NCI-H460 (cell line): ENCODE data around the gene SEMA3A. TPM values are rescaled to one million over a fixed set of nuclear protein-coding genes. Genes with fewer than 3 reads are reported as not detected.
"Not testable (repeated sequence)": the region's sequence is repeated elsewhere in the genome, so short reads cannot be mapped to it uniquely, and the experiment has no call there.

Experiments
- DNase-seq: peaks from one replicate; pipeline ENCODE4 v3.0.0-alpha.2; 2016; ENCODE audit warnings: low read depth; ENCODE audit errors: extremely low read depth
- total RNA-seq: library from RNA; depleted of rRNA; stranded (reverse); fragments of >200 nt; shearing (Covaris generic); gene quantifications from 2 replicates; pipeline ENCODE4 v1.2.3, GENCODE V29; 2014

The SEMA3A gene
- total RNA-seq, 1 experiment from 2014 or later: 73.9 TPM

- no peak for DNase-seq
Measured at GRCh38 chr7:84076219-84076618, 118.4 kb downstream of the SEMA3A start.

- DNase-seq: no peak
Measured at GRCh38 chr7:84073186-84073875, 121.3 kb downstream of the SEMA3A start.

GRCh38 chr7:84070770-84071169 lies 123.8 kb downstream of the SEMA3A start:
- DNase-seq: no peak

- no peak for DNase-seq
Measured at GRCh38 chr7:84069999-84070500, 124.5 kb downstream of the SEMA3A start.

DNA sequence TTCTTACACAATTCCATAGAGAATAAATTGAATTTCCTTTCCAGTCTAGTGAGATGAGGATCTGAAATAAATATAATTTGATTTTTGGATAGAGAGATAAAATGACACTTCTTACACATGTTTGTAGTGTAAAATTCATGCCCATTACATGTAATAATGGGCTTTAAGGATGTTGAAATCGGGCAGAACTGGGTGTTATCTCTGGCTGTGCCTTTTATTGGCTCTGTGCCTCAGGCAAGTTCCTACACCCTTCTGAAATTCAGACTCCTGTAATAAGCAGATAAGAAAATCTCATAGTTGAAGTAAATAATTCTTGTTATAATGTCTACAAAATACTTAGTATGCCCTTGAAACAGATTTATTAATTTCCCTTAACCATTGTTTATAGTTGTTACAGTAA lies 125.6 kb downstream of the SEMA3A start:
- no peak for DNase-seq

DNA sequence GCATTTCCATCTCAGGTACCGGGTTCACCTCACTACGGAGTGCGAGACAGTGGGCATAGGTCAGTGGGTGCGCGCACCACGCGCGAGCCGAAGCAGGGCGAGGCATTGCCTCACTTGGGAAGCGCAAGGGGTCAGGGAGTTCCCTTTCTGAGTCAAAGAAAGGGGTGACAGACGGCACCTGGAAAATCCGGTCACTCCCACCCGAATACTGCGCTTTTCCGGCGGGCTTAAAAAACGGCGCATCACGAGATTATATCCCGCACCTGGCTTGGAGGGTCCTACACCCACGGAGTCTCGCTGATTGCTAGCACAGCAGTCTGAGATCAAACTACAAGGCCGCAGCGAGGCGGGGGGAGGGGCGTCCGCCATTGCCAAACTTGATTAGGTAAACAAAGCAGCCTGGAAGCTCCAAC lies 132.1 kb downstream of the SEMA3A start:
- DNase-seq: not testable (repeated sequence)

GRCh38 chr7:84060760-84061261 lies 133.8 kb downstream of the SEMA3A start:
- DNase-seq: peak; percentile 56

DNA sequence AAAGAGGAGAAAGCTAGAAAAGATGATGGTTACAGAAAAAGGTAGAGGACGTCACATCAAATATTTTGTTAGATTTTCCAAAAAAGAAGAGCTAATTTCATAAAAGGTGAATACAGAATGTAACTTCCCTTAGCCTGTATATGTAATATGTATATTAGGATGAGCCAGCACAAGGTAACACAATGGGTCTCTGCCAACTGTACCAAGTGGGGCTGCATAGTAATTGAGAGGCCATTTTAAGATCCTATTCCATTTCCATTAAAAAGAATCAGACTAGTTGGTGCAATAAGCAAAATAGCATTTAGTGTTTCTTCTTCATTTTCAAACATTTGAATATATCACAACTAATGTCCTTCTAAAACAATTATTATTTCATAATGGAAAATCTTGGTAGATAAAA lies 134.6 kb downstream of the SEMA3A start:
- DNase-seq: no peak

DNA sequence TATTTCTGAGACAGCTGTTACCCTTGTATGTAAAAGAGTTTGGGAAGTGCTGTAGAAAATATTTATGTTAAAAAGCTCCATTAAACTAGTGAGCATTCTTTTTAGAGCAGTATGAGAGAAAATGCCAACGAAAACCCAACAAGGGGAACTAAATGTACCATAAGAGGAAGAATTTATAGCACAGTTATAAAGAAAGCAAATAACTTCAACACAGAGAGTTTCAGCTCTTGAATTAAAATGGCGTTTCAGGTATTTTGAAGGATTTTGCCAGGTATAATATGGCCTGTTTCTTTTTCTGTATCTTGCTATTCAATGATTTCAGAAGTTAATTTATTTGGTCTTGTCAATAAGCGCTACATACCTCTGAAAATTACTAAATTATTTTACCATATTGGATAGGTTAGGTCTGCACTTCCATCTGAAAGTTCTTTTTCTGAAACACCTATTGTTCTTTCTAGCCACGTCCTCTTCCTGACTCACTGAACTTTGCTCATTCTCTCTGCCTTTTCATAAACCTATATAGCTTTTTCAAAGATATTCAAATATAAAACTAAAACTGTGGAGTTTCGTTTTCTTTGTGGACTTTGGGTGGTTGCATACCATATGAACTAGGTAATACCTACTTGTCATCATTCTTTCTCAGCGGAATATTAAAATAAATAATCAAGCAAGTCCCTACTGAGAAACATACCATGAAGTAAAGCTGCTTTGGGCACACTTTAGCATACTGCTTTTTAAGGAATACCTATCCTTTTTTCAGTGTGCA lies 136.1 kb downstream of the SEMA3A start:
- no peak for DNase-seq

DNA sequence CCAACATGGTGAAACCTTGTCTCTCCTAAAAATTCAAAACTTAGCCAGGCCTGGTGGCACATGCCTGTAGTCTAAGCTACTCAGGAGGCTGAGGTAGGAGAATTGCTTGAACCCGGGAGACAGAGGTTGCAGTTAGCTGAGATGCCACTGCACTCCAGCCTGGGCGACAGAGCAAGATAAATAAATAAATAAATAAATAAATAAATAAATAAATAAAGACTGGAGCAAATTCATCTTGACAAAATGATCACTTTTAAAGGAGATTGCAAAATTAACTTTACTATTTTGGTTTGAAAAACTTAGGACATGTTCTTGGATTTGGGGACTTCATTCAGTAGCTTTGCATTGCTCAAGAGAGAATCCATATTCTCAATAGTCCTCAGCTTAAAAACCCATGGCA lies 137.0 kb downstream of the SEMA3A start:
- no peak for DNase-seq

DNA sequence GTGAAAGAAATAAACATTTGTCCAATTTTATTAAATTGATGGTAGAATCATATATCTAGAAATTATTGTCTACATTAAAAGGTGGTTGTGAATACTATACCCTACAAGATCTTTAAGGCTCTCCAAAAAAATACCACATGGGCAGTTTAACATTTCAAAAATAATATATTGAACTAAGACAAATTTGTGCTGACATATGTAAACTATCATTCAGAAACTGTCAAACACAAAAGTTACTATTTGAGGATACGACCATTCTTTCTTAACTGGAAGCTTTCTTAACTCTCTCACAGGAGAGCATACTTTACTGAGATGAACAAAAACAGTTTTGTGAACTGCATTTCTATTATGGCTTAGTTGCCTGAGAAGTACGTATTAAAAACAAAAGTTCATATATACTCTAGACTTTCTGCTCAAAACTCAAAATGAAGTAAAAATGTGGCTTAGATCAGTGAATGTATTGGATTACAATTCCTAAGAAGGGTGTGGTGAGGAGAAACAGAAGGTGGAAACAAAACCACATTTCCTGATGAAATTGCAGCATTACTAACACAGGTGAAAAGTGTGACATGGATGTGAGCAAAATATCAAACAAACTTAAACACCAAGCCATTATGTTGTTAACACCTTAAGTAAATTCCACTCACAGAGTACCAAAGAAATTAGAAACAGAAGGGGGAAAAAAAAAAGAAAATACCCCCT lies 138.5 kb downstream of the SEMA3A start:
- no peak for DNase-seq

- not testable (repeated sequence) for DNase-seq
Measured at GRCh38 chr7:84055199-84055598, 139.4 kb downstream of the SEMA3A start.

DNA sequence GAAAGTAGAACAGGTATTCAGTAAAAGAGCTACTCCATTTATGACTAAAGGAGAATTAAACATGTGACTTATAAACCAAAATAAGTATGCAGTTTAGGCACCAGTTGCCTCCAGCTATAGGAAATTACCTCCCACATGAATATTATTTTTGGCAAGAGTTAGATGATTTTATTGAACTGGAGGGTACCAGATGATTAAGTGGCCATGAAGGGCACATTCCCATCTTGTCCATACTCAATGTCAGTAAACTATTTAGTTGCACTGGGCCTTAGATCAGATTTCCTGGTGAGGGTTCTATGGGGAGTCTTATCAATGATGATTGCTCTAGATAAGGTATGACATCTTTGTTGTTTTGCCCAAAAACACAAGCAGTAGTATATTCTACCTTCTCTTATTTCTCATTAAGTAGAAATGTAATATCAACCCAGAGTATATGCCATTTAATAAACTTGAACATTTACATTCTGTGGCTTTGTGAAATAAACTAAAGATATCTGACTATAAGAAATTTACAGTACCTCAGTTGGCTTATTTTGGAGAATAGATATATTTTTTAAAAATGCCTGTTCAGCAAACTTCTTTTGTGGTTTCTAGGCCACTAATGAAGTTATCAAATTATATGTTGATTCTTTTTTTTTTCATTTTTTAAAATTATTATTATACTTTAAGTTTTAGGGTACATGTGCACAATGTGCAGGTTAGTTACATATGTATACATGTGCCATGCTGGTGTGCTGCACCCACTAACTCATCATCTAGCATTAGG lies 145.3 kb downstream of the SEMA3A start:
- no peak for DNase-seq

DNA sequence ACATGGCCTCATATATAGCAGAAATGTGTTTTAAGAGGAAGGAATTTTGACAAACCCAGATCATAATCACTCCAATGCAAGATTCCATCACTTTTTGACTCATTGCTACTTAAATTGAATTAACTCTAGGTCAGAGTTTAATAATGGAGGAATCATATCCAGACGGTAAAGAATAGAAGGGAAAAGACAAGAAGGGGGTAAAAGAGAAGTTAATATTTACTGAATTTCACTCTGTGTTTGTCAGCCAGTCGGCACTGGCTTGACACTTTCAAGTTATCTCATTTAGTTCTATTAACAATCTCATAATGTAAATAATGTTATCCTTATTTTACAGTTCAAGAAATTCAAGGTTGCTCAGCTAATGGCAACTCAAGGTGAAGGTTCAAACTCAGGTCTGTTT lies 147.5 kb downstream of the SEMA3A start:
- no peak for DNase-seq

DNA sequence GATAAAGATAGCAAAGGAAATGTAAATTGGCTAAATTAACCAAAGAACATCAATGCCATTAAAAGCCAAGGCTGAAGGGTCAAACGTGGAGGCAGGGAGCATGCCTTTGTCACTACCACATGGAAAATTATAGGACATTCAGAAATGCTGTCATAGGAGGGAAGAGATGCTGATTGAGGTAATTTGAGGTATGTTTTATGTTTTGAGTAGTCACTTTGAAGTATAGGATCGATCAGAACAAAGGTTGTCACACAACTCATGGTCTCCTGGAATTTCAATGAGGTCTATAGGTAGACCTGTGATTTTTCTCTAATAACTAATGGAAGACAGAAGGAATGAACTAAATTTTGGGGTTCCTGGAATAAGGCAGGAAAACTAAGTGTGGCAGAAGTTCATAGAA lies 149.8 kb downstream of the SEMA3A start:
- DNase-seq: no peak

GRCh38 chr7:84043661-84044191 lies 150.9 kb downstream of the SEMA3A start:
- DNase-seq: no peak

GRCh38 chr7:84042110-84042539 lies 152.5 kb downstream of the SEMA3A start:
- peak; percentile 52 for DNase-seq

GRCh38 chr7:84041649-84042048 lies 152.9 kb downstream of the SEMA3A start:
- no peak for DNase-seq

- no peak for DNase-seq
Measured at GRCh38 chr7:84040355-84040754, 154.2 kb downstream of the SEMA3A start.

DNA sequence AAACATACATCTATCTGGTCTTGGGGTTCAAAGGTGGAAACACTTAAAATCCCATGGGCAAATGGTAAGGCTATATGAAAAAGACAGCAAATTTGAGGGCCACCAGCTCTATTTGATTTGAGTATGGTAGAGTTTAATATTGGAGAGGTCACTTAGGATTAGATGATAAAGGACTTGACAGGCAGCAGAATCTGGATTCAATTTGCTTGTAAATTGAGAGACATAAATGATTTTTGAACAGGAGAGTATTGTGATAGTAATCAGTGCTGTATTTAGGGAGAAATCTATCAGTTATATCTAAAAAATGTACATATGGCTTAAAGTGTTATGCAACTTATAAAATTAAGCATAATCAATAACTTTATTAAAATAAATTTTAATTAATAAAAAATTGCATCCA lies 155.2 kb downstream of the SEMA3A start:
- DNase-seq: no peak
